Ovary (tissue), 9 donors: ENCODE data around the gene RNF175. TPM values are rescaled to one million over a fixed set of nuclear protein-coding genes. Genes with fewer than 3 reads are reported as not detected.
A peak's percentile ranks its signal among the peaks of the same experiment; 100 is the strongest.

Experiments used
- DNase-seq, 5 donors: peaks; one replicate each; pipeline ENCODE4 v3.0.0-alpha.2; 2019 to 2020
- H3K27ac ChIP-seq, 2 donors: fragments of 200-600 bp; one replicate each; pipeline versions ENCODE4 v1.5.1 to v1.8.0; 2019 to 2022
- H3K27me3 ChIP-seq: fragments of 200-600 bp; one replicate; pipeline ENCODE4 v1.8.0; 2022
- H3K36me3 ChIP-seq: fragments of 200-600 bp; sonication (generic); one replicate; pipeline ENCODE4 v1.5.1; 2019
- H3K4me1 ChIP-seq: one replicate; pipeline ENCODE4 v1.8.1; 2013; ENCODE audit warnings: mild to moderate bottlenecking, moderate library complexity; ENCODE audit not compliant: insufficient read depth
- H3K4me3 ChIP-seq: fragments of 200-600 bp; sonication (generic); one replicate; pipeline ENCODE4 v1.5.1; 2017
- H3K9me3 ChIP-seq, 2 donors: fragments of 200-600 bp in 1 of 2; sonication (generic) in 1 of 2; one replicate each; pipeline versions ENCODE4 v1.5.1 to v1.8.1; 2013 to 2019; ENCODE audit warnings: mild to moderate bottlenecking in 1 of 2, moderate library complexity in 1 of 2
- CTCF ChIP-seq, 3 donors: fragments of 450-650 bp in 2 of 3; fragments of 200-600 bp in 1 of 3; IDR thresholded peaks; one replicate each; pipeline versions ENCODE4 v1.5.1 to v1.8.0; 2016 to 2022; ENCODE audit warnings: antibody characterized with exemption in 3 of 3, mild to moderate bottlenecking in 1 of 3
- EP300 ChIP-seq: sonication (generic); formaldehyde crosslinking; IDR thresholded peaks from one replicate; pipeline ENCODE4 v1.6.1; 2017; ENCODE audit warnings: antibody characterized with exemption
- POLR2A ChIP-seq: fragments of 450-650 bp; IDR thresholded peaks from one replicate; pipeline ENCODE4 v1.6.1; 2017; ENCODE audit warnings: antibody characterized with exemption, mild to moderate bottlenecking, moderate library complexity
- WGBS, 3 donors: extraction: QIAGEN DNeasy Blood & Tissue Kit in 1 of 3; methylation state at CpG; one replicate each; pipeline versions ENCODE4 v1.1.5 to v1.1.7; 2013 to 2017; 5-methylcytosine and 5-hydroxymethylcytosine counted together
- intact Hi-C, 4 donors: fragments of 100-400 bp; cut with DNase I; formaldehyde crosslinking; loops; one replicate each; pipeline versions ENCODE4 v1.11.0 to v1.15.1; 2022 to 2023
- polyA plus RNA-seq, 2 donors: library from polyadenylated mRNA; stranded (reverse); fragments of 200-250 nt in 1 of 2; fragments of 350-450 nt in 1 of 2; fragmentation: Illumina TruSeq in 1 of 2; extraction: RNeasy Lipid Tissue Mini Kit (QIAGEN cat#74804) in 1 of 2; gene quantifications; one replicate each; pipeline ENCODE4 v1.2.3, GENCODE V29; 2013 to 2014
- total RNA-seq, 7 donors: library from RNA; depleted of rRNA in 2 of 7; stranded (reverse); fragments of >200 nt in 2 of 7; fragmentation: NEBNext Ultra II Directional in 3 of 7; extraction: Animal tissue kit (Norgen Biotek cat#: 25700) in 3 of 7; gene quantifications; one replicate each; pipeline versions ENCODE4 v1.1.0 to v1.2.4, GENCODE V29; 2016 to 2023
- donor health status: DM: no; HTN: no; CAD: no; lungs with moderate emphysema.
- donor health status: DM: no; HTN: no; CAD: no.
- donor health status: Bipolar disorder and iron deficiency.
- donor health status: DM: yes; HTN: yes; CAD: no.
- donor health status: DM: no; HTN: no; CAD: no.
- donor health status: DM: yes; HTN: yes; CAD: no.

Gene RNF175
- total and polyA plus RNA-seq, 9 donors: 0.07 to 0.20 TPM; not detected in 7

GRCh38 chr4:153790500-153790865 lies 30.7 kb upstream of the RNF175 start:
- 52 to 65% (median 55%) methylated on average over 10 of the region's 10 CpGs for WGBS, 3 donors
- Histone ChIP-seq H3K4me3 (no peak overlapping the region), H3K27ac (no peak overlapping the region), H3K4me1 (peaks cover 5% of the 10 kb centered on the region), H3K36me3 (no peaks in the 10 kb centered on the region), H3K9me3 (no peaks in the 10 kb centered on the region), H3K27me3 (no peaks in the 10 kb centered on the region)
- no peak for DNase-seq
- intact Hi-C loops: no loop called here
- no peak for TF ChIP-seq EP300
- no peak for TF ChIP-seq CTCF (IDR thresholded peaks at IDR 0.05)
- TF ChIP-seq POLR2A: no peak

- TF ChIP-seq POLR2A (no peak), CTCF (IDR thresholded peaks at IDR 0.05) (no peak), EP300 (no peak)
- Histone ChIP-seq H3K4me1 (peaks cover 5% of the 10 kb centered on the region), H3K9me3 (no peaks in the 10 kb centered on the region), H3K36me3 (no peaks in the 10 kb centered on the region), H3K27ac (no peak overlapping the region), H3K4me3 (no peak overlapping the region), H3K27me3 (no peaks in the 10 kb centered on the region)
- DNase-seq: no peak
- WGBS, 3 donors: 54 to 59% (median 58%) methylated on average over 28 of the region's 28 CpGs
- intact Hi-C loops: loop anchor here in 1 of 4 donors (10.0 kb wide), 1 partner anchor 525 kb away; no protein-coding TSS in a partner anchor
Observed at GRCh38 chr4:153789741-153790499, 30.1 kb upstream of the RNF175 start.

- peaks cover 5% of the 10 kb centered on the region for H3K4me1 ChIP-seq
- peak within 1 kb of the TSS; percentile 7 for H3K4me3 ChIP-seq
- WGBS, 3 donors: 3 to 5% (median 3%) methylated on average over 67 to 72 of the region's 72 CpGs
- no peak within 1 kb of the TSS for H3K27ac ChIP-seq
- TF ChIP-seq POLR2A (no peak), CTCF (IDR thresholded peaks at IDR 0.05) (no peak)
- no peaks in the 10 kb centered on the region for H3K9me3 ChIP-seq
- no peak for DNase-seq
- H3K36me3 ChIP-seq: no peaks in the 10 kb centered on the region
- intact Hi-C loops: loop anchor here in 1 of 4 donors (10.0 kb wide), 1 partner anchor 526 kb away; no protein-coding TSS in a partner anchor
- H3K27me3 ChIP-seq: no peaks in the 10 kb centered on the region
Observed at GRCh38 chr4:153788413-153789276, 28.8 kb upstream of the RNF175 start, which contains the start of gene SFRP2. Gene SFRP2, minus strand, starts transcription at chr4:153789083. Its CDS starts 248 bp downstream, at chr4:153788835.

GRCh38 chr4:153788051-153788412 lies 28.2 kb upstream of the RNF175 start:
- Histone ChIP-seq H3K9me3 (no peaks in the 10 kb centered on the region), H3K27ac (no peak overlapping the region), H3K4me1 (peaks cover 5% of the 10 kb centered on the region), H3K27me3 (no peaks in the 10 kb centered on the region), H3K36me3 (no peaks in the 10 kb centered on the region), H3K4me3 (no peak overlapping the region)
- intact Hi-C loops: loop anchor here in 1 of 4 donors (10.0 kb wide), 1 partner anchor 527 kb away; no protein-coding TSS in a partner anchor
- DNase-seq: no peak
- no peak for TF ChIP-seq POLR2A
- 19 to 23% (median 19%) methylated on average over 15 of the region's 15 CpGs for WGBS, 3 donors
